GM12878 (cell line): Measurements from ENCODE around the gene PIGN. TPM values are rescaled to one million over a fixed set of nuclear protein-coding genes. Genes with fewer than 3 reads are reported as not detected.

Experiments
- ATAC-seq: fragments of 200-7000 bp; cut with Tn5 transposase; 3 replicates; pipeline ENCODE4 v1.9.1; 2020; ENCODE audit warnings: mild to moderate bottlenecking, moderate library complexity
- BruUV-seq: library from RNA; stranded (reverse); fragments of 400-500 nt; replicated peaks from 2 replicates; lab custom pipeline; 2021; lab: Mats Ljungman, UMichigan
- CTCF ChIA-PET: fragments of 300-600 bp; sonication (Branson Sonifier 250); formaldehyde crosslinking; extraction: SDS; loops from one replicate; lab custom pipeline; 2021; ENCODE audit warnings: inconsistent platforms; lab: Yijun Ruan, JAX
- POLR2A ChIA-PET: fragments of 350-600 bp; formaldehyde crosslinking; extraction: SDS; loops from one replicate; lab custom pipeline; 2021; ENCODE audit warnings: inconsistent platforms; lab: Charles Lee
- RAD21 ChIA-PET: fragments of 300-600 bp; sonication (Branson Sonifier 250); formaldehyde crosslinking; loops from one replicate; lab custom pipeline; 2023; ENCODE audit warnings: antibody characterized with exemption; ENCODE audit not compliant: unreplicated experiment; lab: Charles Lee
- SMC1A ChIA-PET: fragments of 300-600 bp; sonication (Branson Sonifier 250); formaldehyde crosslinking; loops from one replicate; lab custom pipeline; 2023; ENCODE audit not compliant: unreplicated experiment, uncharacterized antibody; lab: Charles Lee
- DNase-seq: peaks from one replicate; pipeline ENCODE4 v3.0.0-alpha.2; 2011; ENCODE audit warnings: low read depth, low spot score
- FAIRE-seq: peaks from 3 replicates; lab custom pipeline; 2011; peaks lifted over from hg19 to GRCh38; lab: Jason Lieb, UNC
- H2AFZ ChIP-seq: 2 replicates; pipeline ENCODE4 v1.6.0; 2011; ENCODE audit warnings: low read depth, low read length, control low read depth; ENCODE audit not compliant: control insufficient read depth
- H3K27ac ChIP-seq: 2 replicates; pipeline ENCODE4 v1.5.1; 2011; ENCODE audit warnings: control low read depth; ENCODE audit not compliant: control insufficient read depth, insufficient read depth
- H3K27me3 ChIP-seq, 2 experiments: replicated peaks in 1 of 2; 2 replicates each; pipeline versions ENCODE4 v1.6.0 to v1.6.1; 2011; ENCODE audit warnings: low read length in 1 of 2; ENCODE audit not compliant: control insufficient read depth in 2 of 2, insufficient read depth in 2 of 2
- H3K36me3 ChIP-seq, 2 experiments: 2 replicates each; pipeline ENCODE4 v1.5.1; 2011; ENCODE audit warnings: low read length in 1 of 2; ENCODE audit not compliant: control insufficient read depth in 2 of 2, insufficient read depth in 2 of 2
- H3K4me1 ChIP-seq: 2 replicates; pipeline ENCODE4 v1.6.1; 2011; ENCODE audit warnings: mild to moderate bottlenecking, low read length, moderate library complexity, mixed read lengths; ENCODE audit not compliant: control insufficient read depth, insufficient read depth
- H3K4me2 ChIP-seq: 2 replicates; pipeline ENCODE4 v1.6.0; 2011; ENCODE audit warnings: control low read depth; ENCODE audit not compliant: control insufficient read depth, insufficient read depth
- H3K4me3 ChIP-seq: fragments of 200-600 bp; sonication (generic); 2 replicates; pipeline ENCODE4 v1.5.1; 2016
- H3K79me2 ChIP-seq: 2 replicates; pipeline ENCODE4 v1.6.0; 2011; ENCODE audit warnings: low read length; ENCODE audit not compliant: control insufficient read depth, insufficient read depth
- H3K9ac ChIP-seq: 2 replicates; pipeline ENCODE4 v1.8.0; 2011; ENCODE audit warnings: low read length, control low read depth, mixed read lengths; ENCODE audit not compliant: control insufficient read depth, insufficient read depth
- H3K9me3 ChIP-seq: replicated peaks from 3 replicates; pipeline ENCODE4 v1.5.1; 2011; ENCODE audit warnings: mild to moderate bottlenecking, low read length; ENCODE audit not compliant: control insufficient read depth, insufficient read depth
- H4K20me1 ChIP-seq: 2 replicates; pipeline ENCODE4 v1.6.0; 2011; ENCODE audit not compliant: control insufficient read depth, insufficient read depth
- ATF3 ChIP-seq: IDR thresholded peaks from 2 replicates; pipeline ENCODE4 v1.6.1; 2011; ENCODE audit warnings: low read depth, mild to moderate bottlenecking, low read length, moderate library complexity, borderline replicate concordance; ENCODE audit errors: extremely low read depth
- BACH1 ChIP-seq: fragments of 450-650 bp; IDR thresholded peaks from 2 replicates; pipeline ENCODE4 v1.6.1; 2017; ENCODE audit warnings: mild to moderate bottlenecking, borderline replicate concordance
- BMI1 ChIP-seq: fragments of 450-650 bp; IDR thresholded peaks from 2 replicates; pipeline ENCODE4 v1.6.1; 2016; ENCODE audit warnings: mild to moderate bottlenecking, moderate library complexity, borderline replicate concordance
- CBX5 ChIP-seq: sonication (generic); IDR thresholded peaks from 2 replicates; pipeline ENCODE4 v1.6.1; 2016; ENCODE audit warnings: low read depth, moderate library complexity, mild to moderate bottlenecking, inconsistent platforms
- FOXK2 ChIP-seq: fragments of 450-650 bp; IDR thresholded peaks from 2 replicates; pipeline ENCODE4 v1.6.1; 2017; ENCODE audit warnings: mild to moderate bottlenecking, moderate library complexity
- HDAC6 ChIP-seq: fragments of 200-600 bp; sonication (generic); IDR thresholded peaks from one replicate; pipeline ENCODE4 v1.8.0; 2017; ENCODE audit warnings: antibody characterized with exemption; ENCODE audit not compliant: unreplicated experiment
- IRF3 ChIP-seq: fragments of 450-650 bp; IDR thresholded peaks from 2 replicates; pipeline ENCODE4 v1.6.1; 2014; ENCODE audit warnings: mild to moderate bottlenecking
- IRF4 ChIP-seq: IDR thresholded peaks from 2 replicates; pipeline ENCODE4 v1.6.1; 2011; ENCODE audit warnings: low read depth, low read length
- LARP7 ChIP-seq: fragments of 450-650 bp; IDR thresholded peaks from 2 replicates; pipeline ENCODE4 v1.6.1; 2017; ENCODE audit warnings: mild to moderate bottlenecking
- RAD21 ChIP-seq: IDR thresholded peaks from 2 replicates; pipeline ENCODE4 v1.6.1; 2011; ENCODE audit warnings: mild to moderate bottlenecking, low read depth, low read length, moderate library complexity; ENCODE audit not compliant: insufficient read depth
- RUNX3 ChIP-seq: IDR thresholded peaks from 2 replicates; pipeline ENCODE4 v1.6.1; 2012; ENCODE audit warnings: low read length, inconsistent platforms
- SMC3 ChIP-seq: IDR thresholded peaks from 2 replicates; pipeline ENCODE4 v1.6.1; 2011; ENCODE audit warnings: low read length, improper control_type of control experiment, borderline replicate concordance
- ZNF384 ChIP-seq: IDR thresholded peaks from 2 replicates; pipeline ENCODE4 v1.6.1; 2012; ENCODE audit warnings: low read depth, mild to moderate bottlenecking, low read length, improper control_type of control experiment, borderline replicate concordance
- WGBS: methylation state at CpG from one replicate; pipeline ENCODE4 v1.1.6; 2016; ENCODE audit warnings: low lambda C conversion rate; ENCODE audit not compliant: insufficient replicate concordance, insufficient coverage; ENCODE audit errors: missing lambda C conversion rate; 5-methylcytosine and 5-hydroxymethylcytosine counted together
- in situ Hi-C: fragments of 300-500 bp; cut with MboI; formaldehyde crosslinking; loops from 9 replicates; pipeline ENCODE4 v1.14.3; 2018; ENCODE audit warnings: mixed read lengths
- intact Hi-C: fragments of 100-400 bp; cut with micrococcal nuclease; formaldehyde crosslinking; loops from one replicate; pipeline ENCODE4 v1.14.2; 2022; ENCODE audit not compliant: unreplicated experiment
- polyA plus RNA-seq, 11 experiments: library from polyadenylated mRNA; depleted of rRNA in 4 of 11; unstranded in 6 of 11; stranded (reverse) in 5 of 11; fragments of >200 nt; fragmentation: Nextera tagmentation in 4 of 11; fragmentation: Illumina TruSeq in 1 of 11; extraction: Ambion mirVana in 4 of 11; extraction: Trizol in 1 of 11; gene quantifications; 1 replicate in 1 of 11; 2 replicates in 10 of 11; pipeline versions ENCODE4 v1.2.1 to v1.2.3, GENCODE V29; 2011 to 2016; ENCODE audit warnings: inconsistent platforms in 2 of 11, missing spikeins in 2 of 11, low read depth in 1 of 11
- total RNA-seq, 4 experiments: library from RNA; depleted of rRNA in 3 of 4; stranded (reverse); fragments of >200 nt in 3 of 4; fragmentation: Illumina TruSeq in 1 of 4; extraction: Trizol in 1 of 4; gene quantifications; 2 replicates each; pipeline versions ENCODE4 v1.2.1 to v1.2.3, GENCODE V29; 2013 to 2021

The PIGN gene
- total and polyA plus RNA-seq, 10 of the 15 experiments (the other 5 are each of a cell fraction or from before 2014, with no cell fraction given), result 6.9 to 25.4 (median 18.7) TPM

GRCh38 chr18:62098960-62099359 lies 87.9 kb downstream of the PIGN start (continued):
- TF ChIP-seq RUNX3, result no peak

GRCh38 chr18:62097698-62098097 lies 89.2 kb downstream of the PIGN start:
- in situ Hi-C loops, result no loop called here
- WGBS, result 94% methylated on average over 4 of the region's 4 CpGs
- no TSS peak for BruUV-seq

More at GRCh38 chr18:62097698-62098097, 89.2 kb downstream of the PIGN start:
- Histone ChIP-seq H3K79me2 (no peaks in the 10 kb centered on the region), H3K36me3 (peaks cover 0 to 4% of the 10 kb centered on the region in 2 experiments; a peak in 2 of 4 replicates), H3K27me3 (no peaks in the 10 kb centered on the region), H3K4me3 (no peak overlapping the region), H4K20me1 (no peaks in the 10 kb centered on the region), H3K4me2 (no peak overlapping the region), H3K4me1 (no peaks in the 10 kb centered on the region; the same call in 1 of the 2 replicates), H3K9me3 (no peaks in the 10 kb centered on the region), H3K27ac (no peak overlapping the region), H3K9ac (no peak overlapping the region), H2AFZ (no peak overlapping the region)
- FAIRE-seq (no peak), ATAC-seq (no peak), DNase-seq (no peak)
- ChIA-PET SMC1A (no interaction called here), POLR2A (no interaction called here), RAD21 (no interaction called here), CTCF (interaction anchor here (0.9 kb wide), 1 partner anchor 10 kb away, joined by 3 read pairs; no protein-coding TSS in a partner anchor)
- intact Hi-C loops, result no loop called here
- TF ChIP-seq HDAC6 (no peak), LARP7 (no peak), ATF3 (no peak), IRF3 (no peak), RAD21 (no peak), BMI1 (no peak), ZNF384 (no peak), SMC3 (no peak), IRF4 (no peak), FOXK2 (no peak), CBX5 (no peak), BACH1 (no peak)
